HG03342 (cell line): ENCODE results near the gene PIK3R3.

Source experiments
- ATAC-seq: cut with Tn5 transposase; IDR thresholded peaks from one replicate; pipeline ENCODE4 v1.9.1; 2021; ENCODE audit warnings: mild to moderate bottlenecking, moderate library complexity; ENCODE audit not compliant: unreplicated experiment

PIK3R3 gene

DNA sequence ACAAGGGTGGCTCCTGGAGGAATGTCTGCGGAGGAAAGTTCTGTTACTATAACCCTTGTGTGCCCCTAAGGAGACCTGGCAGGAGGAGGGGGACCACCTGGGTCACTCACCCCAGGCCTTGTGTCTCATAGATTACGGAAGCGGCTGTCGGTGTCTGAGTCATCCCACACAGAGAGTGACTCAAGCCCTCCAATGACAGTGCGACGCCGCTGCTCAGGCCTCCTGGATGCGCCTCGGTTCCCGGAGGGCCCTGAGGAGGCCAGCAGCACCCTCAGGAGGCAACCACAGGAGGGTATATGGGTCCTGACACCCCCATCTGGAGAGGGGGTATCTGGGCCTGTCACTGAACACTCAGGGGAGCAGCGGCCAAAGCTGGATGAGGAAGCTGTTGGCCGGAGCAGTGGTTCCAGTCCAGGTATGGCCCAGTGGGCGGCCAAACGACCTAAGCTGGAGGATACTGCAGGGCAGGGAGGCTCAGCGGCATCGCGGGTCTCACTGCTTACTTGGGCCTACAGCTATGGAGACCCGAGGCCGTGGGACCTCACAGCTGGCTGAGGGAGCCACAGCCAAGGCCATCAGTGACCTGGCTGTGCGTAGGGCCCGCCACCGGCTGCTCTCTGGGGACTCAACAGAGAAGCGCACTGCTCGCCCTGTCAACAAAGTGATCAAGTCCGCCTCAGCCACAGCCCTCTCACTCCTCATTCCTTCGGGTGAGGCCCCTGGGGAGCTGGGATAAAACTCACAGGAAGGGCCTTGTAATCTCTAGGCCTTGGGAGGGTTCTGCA is 101.4 kb downstream of the PIK3R3 start:
- ATAC-seq, result no peak

DNA sequence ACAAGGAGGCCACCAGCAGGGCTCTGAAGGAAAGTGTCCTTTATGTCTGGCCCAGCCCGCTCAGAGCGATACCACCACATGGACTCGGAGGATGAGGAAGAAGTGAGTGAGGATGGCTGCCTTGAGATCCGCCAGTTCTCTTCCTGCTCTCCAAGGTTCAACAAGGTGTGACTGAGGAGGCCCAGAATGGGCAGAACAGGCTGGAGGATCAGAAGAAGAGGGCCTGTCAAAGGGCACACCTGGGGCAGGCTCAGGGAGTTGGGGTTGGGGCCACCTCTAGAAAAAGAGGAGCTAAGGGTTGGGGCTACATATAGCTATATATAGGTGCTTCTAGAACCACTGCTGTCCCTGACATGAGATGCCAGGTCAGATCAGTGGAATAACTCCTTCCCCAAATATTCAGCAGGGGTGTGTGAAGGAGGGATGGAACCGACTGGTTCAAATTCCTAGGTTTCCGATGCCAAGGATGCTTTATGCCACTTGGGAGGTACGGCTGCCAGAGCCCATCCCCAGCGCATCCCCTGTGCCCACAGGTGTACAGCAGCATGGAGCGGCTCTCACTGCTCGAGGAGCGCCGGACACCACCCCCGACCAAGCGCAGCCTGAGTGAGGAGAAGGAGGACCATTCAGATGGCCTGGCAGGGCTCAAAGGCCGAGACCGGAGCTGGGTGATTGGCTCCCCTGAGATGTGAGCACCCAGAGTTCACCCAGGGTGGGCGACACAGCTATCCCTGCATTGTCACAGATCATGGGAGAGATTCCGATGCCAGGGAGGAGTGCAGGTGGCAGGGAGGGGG is 102.2 kb downstream of the PIK3R3 start:
- ATAC-seq, result no peak

DNA sequence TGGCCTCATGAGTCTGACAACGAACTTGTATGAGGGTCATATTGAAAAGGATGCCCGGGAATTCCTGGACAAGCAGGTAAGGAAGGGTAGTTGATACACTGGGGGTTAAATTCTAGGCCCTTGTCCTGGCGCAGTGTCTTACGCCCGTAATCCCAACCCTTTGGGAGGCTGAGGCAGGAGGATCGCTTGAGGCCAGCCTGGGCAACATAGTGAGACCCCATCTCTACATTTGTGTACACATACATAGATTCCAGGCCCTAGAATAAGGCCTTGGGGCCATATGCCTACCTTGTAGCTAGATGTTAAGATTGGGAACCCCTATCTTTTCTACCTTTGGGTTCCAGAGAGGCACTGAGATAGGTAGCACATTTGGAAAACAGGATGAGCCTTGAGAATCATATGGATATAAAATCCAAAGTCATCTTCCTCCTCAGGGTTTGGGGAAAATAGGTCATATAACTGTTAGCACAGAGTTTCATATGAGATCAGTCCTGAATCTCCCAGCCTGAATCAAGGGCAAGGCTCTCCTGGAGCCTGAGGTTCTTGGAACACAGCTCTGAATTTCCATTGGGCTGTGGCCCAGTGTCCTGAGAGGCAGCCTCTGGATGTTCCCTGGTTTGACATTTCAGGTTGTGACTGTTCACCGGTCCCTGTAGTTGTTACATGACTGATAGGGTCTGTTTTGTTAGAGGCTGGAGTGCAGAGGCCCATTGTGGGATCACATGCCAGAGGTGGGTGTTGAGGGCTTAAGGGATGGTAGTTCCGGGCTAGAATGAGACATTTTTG is 104.4 kb downstream of the PIK3R3 start:
- no peak for ATAC-seq

DNA sequence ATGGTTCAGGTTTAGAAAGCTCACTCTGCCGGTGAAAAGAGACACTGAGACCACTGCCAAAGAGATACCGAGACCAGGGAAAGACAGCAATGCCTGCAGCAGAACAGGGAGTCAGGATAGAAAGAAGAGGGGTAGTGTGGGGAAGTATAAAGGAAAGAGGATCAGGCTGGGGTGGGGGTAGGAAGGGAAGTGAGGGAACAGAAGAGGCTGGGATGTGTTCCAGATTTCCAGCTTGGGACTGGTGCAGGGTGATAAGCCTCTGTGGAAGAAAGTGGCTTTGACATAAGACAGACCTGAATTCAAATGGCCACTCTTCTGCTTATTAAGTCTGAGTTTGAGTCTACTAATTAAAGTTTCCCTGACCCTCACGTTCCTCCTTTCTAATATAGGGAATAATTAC is 105.9 kb downstream of the PIK3R3 start:
- ATAC-seq, result no peak

DNA sequence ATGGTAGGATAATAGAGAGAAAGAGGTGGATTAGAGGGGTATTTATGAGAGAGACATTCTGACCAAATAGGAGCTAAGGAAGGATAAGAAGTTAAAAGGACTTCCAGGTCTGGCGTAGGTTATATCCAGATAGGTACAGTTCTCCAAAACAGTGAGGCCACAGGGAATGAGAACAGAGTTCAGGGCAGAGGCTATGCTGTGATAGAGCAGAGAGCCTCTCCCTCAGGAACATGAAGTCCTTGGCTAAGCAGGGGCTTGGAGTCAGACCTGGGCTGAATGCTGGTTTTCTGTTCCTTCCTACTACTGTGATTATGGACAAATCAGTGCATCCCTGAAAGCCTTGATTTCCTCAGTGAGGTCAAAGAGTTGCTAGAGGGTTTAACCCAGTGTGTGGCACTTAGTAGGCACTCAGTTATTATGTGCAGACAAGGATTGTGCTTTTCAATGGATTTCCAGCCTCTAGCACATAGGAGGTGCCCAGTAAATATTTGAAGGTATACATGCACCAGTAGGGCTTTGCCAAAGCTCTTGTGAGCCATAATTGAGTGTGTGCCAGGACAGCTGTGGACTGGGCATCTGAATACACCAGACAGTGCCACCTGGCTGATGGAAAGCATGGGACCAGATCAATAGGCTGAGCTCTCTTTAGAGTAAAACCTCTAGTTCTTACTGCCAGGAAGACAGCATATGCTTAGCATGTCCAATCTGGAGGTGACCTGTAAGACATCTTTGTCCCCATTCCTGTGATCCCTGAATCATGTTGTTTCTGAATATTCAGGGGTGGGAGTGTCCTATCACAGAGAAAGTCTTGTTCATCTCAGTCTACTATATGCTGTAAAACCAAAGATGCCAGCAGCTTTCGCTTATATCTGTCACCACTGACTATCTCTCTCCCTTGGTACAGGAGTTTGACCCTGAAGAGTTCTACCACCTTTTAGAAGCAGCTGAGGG is 111.1 kb downstream of the PIK3R3 start:
- no peak for ATAC-seq

DNA sequence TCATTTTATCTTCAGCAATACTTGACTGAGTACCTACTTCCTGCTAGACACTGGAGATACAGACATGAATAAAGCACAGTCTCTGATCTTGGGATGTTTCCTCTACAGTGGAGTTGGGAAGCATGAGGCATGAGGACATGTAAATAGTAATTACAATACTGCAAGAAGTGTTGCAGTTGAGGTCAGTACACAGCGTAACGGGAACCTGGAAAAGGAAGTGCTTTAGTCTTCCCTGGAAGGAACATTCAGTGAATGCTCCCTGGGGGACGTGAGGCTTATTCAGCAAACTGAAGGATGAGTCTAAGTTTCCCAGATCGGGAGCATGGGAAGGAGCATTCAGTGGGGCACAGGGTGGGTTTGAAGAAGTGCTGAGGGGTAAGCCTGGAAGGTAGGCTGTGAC is 112.4 kb downstream of the PIK3R3 start:
- no peak for ATAC-seq

DNA sequence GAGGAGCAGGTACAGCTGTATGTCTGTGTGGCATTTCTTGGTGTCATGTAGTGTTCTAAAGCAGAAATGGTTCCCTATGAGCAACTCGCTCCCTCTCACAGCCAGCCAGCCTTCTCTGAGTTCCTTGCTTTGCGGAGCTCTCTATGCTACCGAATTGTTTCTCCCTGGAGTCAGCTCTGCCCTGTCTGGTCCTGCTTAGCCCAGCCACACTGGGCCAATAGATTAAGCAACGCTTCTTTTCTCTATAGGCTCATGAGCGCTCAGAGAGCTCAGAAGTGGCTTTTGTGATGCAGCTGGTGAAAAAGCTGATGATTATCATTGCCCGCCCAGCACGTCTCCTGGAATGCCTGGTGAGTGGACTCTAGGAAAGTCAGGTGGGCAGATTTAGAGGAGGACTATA is 113.1 kb downstream of the PIK3R3 start:
- no peak for ATAC-seq

DNA sequence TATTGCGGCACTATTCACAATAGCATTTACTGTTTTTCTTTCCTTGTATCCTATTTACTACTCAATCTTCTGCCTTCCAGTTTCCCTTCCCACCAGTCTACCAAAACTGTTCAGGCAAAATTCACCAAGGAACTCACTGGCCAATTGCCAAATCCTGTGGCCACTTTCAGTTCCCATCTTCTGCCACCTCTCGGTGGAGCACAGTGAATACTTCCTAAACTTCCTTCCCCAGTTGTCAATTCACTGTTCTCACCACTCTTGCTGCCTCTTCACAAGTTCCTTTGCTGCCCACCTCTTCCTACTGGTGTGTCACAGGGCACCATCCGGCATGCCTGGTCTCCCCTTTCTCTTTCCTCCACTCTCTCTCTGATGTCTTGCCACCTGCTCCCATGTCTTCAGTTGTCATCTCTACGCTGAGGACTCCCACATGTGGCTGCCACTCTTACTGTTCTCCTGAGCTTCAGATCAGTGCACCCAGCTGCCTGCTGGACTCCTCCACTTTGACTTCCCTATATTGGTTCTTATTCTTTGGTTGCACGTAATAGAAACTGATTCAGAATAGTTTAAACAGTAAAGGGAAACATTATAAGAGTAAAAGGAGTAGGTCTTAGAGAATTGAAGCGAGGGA is 114.4 kb downstream of the PIK3R3 start:
- ATAC-seq, result no peak

DNA sequence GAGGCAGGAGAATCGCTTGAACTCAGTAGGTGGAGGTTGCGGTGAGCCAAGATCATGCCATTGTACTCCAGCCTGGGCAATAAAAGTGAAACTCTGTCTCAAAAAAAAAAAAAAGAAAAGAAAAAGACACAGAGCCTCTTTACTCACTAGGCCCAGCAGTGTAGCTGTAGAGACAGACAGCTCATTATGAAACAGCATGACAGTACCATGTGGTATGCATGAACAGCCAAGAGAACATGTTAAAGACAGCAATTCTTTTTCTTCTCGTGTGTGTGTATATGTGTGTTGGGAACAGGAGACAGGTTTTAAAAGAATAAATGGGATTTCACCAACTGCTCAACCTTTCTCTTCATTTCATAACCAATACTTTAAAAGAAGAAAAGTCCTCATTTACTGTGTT is 118.8 kb downstream of the PIK3R3 start:
- ATAC-seq, result no peak

DNA sequence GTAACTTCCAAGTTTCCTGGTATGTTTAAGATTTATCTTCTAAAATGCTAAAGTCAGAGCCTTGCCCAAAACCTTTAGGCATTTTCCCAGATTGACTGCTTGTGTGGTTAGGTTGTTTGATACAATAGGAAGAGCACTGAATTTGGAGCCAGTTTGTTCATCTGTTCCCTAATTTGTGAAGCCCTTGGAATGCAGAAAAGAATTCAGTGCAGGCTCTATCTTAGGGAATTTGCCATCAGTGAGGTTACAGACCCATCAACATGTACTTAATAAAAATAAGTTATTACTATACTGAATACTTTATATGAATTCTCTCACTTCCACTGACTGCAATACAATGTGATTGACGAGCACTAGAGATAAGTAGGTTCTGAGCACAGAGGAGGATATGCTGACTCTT is 120.2 kb downstream of the PIK3R3 start:
- no peak for ATAC-seq

DNA sequence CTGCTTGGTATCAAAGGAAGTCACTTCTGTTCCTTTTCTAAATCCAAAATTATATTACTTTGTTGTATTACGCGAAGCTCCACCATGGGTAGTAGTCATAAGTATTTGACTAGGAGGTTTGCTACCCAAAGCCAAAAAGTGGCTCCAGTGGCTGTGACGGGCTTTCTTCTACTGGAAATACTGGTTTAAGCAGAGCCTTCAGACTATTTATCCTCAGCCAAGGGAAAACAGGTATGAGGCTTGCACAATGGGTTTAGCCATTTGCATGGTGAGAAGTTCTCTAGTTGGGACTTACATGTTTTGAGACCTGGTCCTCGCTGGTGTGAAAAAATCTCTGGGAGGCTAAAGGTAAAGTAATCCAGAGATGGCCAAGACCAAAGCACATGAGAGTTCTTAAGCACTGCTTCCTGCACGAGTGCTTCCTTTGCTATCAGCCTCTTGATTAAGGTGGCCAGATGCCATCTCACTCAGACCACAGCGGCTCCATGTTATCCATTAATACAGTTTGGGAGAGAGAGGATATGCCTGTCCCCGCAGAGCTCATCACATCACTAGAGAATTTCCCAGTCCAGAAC is 121.2 kb downstream of the PIK3R3 start:
- no peak for ATAC-seq

DNA sequence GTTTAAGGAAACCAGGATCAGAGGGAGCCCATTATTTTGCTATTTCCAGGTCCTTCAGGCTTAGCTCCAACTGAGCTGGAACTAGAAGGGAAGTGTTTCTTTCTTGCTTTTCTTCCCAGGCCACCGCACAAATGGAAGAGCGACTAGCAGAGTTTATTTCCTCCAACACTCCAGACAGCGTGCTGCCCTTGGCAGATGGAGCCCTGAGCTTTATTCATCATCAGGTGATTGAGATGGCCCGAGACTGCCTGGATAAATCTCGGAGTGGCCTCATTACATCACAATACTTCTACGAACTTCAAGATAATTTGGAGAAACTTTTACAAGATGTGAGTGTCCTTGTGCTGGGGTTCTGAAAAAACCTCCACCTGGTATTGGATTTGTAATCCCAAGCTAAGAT is 121.8 kb downstream of the PIK3R3 start:
- no peak for ATAC-seq

DNA sequence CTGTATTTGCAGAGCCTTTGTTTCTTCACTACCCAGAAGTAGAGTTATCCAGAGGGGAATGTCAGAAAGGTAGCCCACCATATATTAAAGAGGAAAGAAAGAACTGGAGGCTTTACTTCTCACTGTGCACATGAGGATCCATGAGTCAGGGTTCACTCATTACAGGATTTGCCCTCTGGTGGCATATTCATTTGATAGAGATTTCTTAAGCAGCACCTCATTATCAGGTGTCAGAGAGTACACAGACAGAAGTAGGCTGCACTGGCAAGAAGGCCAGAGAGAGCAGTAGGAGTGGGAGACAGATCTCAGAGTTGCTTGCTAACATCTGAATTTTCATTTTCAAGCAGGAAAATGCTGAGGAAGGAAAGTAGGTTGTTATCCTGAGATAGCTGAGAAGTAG is 123.8 kb downstream of the PIK3R3 start:
- no peak for ATAC-seq

DNA sequence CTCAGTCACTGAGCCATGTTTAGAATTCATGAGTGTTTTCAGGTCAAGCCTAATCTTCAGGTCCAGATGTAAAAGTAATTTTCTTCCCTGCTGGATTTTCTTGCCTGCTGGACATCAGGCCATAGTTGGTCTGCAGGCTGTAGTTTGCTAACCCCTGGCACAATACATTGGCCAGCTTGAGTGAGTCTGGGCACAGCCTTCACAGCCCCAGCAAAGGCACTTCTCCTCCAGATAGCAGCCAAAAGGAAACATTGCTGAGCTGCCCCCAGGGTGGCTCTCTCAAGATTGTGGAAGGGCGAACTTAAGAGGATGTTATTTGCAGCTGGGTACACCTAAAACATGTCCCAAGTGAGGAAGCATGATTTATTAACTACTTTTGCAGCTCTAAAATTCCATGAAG is 126.8 kb downstream of the PIK3R3 start:
- ATAC-seq, result no peak

DNA sequence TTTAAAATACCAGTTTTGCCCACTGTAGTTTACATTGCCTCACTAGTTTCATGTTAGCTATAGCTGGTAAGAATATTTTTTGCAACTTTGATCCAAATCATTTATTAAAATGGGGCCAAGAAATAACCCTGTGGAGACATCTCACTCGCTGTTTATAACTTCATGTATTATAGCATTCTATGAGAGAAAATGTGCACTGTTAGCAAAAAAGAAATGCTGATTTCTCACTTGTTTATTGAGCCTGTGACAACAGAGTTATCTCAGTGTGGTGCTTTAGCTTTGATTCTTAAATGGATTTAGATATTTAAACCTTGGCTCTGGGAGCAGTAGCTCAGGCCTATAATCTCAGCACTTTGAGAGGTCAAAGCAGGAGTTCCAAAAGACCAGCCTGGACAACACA is 127.9 kb downstream of the PIK3R3 start:
- no peak for ATAC-seq

DNA sequence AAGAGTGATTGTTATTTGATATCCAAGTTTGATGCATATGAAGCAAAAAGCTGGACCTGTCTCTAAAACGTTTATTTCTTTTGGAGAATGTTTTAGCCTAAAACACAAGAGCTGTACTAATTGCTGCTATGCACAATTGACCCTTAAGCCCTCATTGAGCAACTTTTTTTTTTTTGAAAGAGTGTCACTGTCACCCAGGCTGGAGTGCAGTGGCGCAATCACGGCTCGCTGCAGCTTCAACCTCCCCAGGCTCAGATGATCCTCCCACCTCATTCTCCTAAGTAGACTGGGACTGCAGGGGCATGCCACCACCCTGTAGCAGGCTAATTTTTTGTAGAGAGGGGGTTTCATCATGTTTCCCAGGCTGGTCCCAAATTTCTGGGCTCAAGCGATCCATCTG is 129.1 kb downstream of the PIK3R3 start:
- ATAC-seq, result no peak

DNA sequence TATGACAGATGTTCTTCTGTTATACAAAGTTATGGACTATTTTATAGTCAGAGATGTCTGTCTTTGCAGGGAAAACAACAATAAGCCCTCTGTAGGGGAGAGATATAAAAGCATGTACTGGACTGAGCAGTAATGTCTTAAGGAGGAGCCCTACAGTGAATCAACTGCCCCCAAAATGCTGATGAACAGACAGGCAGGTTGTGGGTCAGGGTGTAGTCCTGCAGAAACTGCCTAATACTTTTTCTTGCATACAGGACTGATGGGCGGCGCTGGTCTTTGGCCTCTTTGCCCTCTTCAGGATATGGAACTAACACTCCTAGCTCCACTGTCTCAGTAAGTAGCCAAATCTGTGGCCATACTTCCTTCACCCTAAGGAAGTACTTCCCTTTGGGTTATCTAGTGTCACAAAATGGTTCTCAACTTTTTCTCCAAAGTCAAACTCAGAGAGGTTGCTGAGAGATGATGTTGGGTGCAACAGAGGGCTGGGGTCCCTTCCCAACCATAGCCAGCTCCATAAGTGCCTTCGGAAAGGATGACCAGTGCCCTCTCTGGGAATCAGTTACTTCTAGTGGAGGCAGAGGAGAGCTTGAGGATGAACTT is 129.8 kb downstream of the PIK3R3 start:
- no peak for ATAC-seq

DNA sequence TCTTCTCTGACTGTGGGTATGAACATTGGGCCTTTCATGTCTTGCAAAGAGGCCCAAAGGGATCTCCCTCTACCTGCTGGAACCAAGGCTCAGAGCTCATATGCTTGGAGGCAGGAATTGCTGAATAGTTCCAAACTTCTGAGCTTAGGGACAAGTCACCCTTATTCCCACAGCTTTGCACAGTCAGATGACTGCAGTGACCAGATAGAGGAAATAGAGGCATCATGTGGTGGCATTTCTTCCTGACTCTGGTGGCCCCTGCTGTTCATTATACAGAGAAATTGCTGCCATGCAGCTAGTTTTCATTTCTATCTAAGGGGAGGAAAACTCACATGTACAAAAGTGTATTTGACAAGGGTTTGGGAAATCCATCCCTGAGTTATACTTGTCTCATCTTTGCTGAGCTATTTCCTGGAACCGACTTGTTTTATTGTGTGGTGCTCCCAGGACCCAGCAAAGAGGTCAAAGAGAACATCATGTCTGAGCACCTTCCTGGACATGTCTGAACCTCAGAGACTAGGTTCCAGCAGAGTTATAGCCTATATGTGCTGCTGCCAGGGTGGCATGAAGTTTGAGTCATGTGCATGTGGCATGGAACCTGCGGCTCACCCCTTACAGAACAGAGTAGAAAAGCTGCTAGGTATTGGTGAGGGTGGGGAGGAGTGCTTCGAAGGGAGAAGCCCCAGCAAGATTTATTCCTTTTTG is 131.2 kb downstream of the PIK3R3 start:
- no peak for ATAC-seq

DNA sequence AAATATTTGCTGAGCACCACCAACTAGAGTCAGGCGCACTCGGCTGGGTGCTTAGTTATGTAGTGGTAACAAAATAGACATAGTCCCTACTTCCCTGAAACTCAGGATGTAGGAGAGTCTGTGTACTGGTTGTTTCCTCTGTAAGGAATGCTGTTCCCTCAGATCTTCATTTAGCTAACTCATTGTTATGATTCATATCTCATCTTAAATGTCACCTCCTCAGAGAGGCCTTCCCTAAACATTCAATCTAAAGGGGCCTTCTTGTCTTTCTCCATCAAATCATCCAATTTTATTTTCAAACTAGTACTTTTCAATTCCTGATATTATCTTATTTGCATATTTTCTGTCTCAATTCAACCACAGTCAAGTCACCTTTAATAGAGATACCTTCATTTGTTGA is 132.9 kb downstream of the PIK3R3 start:
- no peak for ATAC-seq
